ENCODE data around the gene RP2. TPM values are rescaled to one million over a fixed set of nuclear protein-coding genes. Genes with fewer than 3 reads are reported as not detected.

Gene RP2
- total RNA-seq, 2 donors from 2014 or later = 11.8 to 12.7 TPM

DNA sequence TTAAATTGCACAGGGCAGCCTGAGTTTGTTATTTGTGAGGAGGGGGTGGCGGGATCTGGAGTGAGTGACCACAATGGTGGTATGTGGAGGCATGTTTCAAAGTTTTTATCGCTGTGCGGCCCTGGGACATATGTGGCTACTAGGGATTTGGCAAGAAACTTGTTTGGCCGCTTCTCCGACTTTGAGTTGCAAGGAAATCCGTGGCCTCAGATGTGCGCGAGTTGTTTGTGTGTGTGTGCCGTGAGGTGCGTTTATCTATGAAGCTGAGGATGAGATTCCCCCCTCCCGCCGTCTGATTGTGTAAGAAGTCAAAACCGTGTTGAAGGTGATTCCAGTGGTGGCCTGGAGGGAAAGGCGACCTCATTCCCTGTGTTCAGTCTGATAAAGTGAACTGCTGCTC is 76.8 kb downstream of the RP2 start:
- ATAC-seq (ENCODE audit: insufficient number of reproducible peaks, low FRiP score, low read depth) = no peak
- TF ChIP-seq, protein P1, sequence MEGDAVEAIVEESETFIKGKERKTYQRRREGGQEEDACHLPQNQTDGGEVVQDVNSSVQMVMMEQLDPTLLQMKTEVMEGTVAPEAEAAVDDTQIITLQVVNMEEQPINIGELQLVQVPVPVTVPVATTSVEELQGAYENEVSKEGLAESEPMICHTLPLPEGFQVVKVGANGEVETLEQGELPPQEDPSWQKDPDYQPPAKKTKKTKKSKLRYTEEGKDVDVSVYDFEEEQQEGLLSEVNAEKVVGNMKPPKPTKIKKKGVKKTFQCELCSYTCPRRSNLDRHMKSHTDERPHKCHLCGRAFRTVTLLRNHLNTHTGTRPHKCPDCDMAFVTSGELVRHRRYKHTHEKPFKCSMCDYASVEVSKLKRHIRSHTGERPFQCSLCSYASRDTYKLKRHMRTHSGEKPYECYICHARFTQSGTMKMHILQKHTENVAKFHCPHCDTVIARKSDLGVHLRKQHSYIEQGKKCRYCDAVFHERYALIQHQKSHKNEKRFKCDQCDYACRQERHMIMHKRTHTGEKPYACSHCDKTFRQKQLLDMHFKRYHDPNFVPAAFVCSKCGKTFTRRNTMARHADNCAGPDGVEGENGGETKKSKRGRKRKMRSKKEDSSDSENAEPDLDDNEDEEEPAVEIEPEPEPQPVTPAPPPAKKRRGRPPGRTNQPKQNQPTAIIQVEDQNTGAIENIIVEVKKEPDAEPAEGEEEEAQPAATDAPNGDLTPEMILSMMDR (IDR thresholded peaks at IDR 0.05) = no peak
- Histone ChIP-seq H3K9me3 (no peaks in the 10 kb centered on the region), H3K27ac (no peak overlapping the region), H3K4me3 (peak overlapping the region; percentile 79), H3K36me3 (no peaks in the 10 kb centered on the region), H3K27me3 (replicated peaks; ENCODE audit: insufficient read depth) (no peaks in the 10 kb centered on the region), H3K4me1 (ENCODE audit: control insufficient read depth in 1 of 2, low read depth in 2 of 2) (no peaks in the 10 kb centered on the region)
- DNase-seq (ENCODE audit: low spot score) = no peak

DNA sequence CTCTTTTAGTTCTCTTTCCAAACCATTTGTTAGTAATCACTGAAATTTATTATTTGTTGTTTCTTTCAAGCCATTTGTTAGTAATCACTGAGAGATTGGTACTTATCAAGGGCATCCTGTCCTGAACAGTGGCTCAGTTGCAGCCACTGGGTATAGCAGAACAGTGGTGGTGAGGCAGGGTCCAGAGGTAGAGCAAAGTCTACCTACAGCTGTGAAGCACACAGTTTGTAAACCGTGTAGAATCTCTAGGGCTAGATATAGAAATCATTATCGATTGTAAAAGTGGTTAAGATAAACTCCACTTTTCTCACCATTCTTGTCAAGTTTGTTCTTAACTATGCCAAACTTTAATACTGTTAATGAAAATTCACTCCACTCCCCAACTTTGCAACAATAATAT is 79.4 kb downstream of the RP2 start:
- no peaks in the 10 kb centered on the region for H3K9me3 ChIP-seq
- H3K4me3 ChIP-seq = no peak overlapping the region
- no peaks in the 10 kb centered on the region for H3K27me3 ChIP-seq (replicated peaks; ENCODE audit: insufficient read depth)
- no peak overlapping the region for H3K27ac ChIP-seq
- TF ChIP-seq, protein P1 (IDR thresholded peaks at IDR 0.05) = no peak
- ATAC-seq (ENCODE audit: insufficient number of reproducible peaks, low FRiP score, low read depth) = no peak
- no peak for DNase-seq (ENCODE audit: low spot score)
- no peaks in the 10 kb centered on the region for H3K4me1 ChIP-seq (ENCODE audit: control insufficient read depth in 1 of 2, low read depth in 2 of 2)
- no peaks in the 10 kb centered on the region for H3K36me3 ChIP-seq

DNA sequence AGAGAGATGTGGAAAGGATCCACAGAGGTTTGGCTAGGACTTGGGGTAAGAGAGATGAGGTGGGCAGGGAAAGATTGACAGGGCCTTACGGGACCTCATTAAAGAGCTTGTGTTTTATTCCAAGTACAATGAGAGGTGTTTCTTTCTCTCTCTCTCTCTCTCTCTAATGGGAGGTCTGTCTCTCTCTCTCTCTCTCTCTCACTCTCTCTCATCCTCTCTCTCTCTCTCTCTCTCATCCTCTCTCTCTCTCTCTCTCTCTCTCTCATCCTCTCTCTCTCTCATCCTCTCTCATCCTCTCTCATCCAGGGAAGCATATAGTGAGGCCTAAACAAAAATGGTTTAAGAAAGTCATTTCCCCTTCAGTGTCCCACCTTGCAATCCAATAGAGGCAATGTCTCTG is 80.8 kb downstream of the RP2 start:
- TF ChIP-seq, protein P1 (IDR thresholded peaks at IDR 0.05) = no peak
- Histone ChIP-seq H3K9me3 (no peaks in the 10 kb centered on the region), H3K4me3 (no peak overlapping the region), H3K4me1 (ENCODE audit: control insufficient read depth in 1 of 2, low read depth in 2 of 2) (no peaks in the 10 kb centered on the region), H3K36me3 (no peaks in the 10 kb centered on the region), H3K27me3 (replicated peaks; ENCODE audit: insufficient read depth) (no peaks in the 10 kb centered on the region), H3K27ac (no peak overlapping the region)
- ATAC-seq (ENCODE audit: insufficient number of reproducible peaks, low FRiP score, low read depth) (no peak), DNase-seq (ENCODE audit: low spot score) (no peak)

DNA sequence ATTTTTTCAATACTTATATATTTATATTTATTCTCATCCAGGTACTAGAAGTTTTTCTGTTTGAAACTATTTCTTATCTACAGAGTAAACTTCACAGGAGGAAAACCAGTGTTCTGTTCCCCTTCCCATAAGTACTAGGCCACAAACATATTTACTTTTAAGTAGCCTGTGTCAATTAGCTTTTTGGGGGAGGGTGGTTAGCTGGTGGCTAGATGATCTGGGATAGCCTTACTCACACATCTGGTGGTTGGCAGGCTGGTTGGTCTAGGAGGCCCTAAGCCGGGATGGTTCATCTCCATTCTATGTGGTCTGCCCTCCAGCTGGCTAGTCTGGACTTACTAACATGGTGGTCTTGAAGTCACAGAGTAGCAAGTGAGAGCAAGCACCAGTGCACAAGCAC is 81.6 kb downstream of the RP2 start:
- H3K36me3 ChIP-seq = no peaks in the 10 kb centered on the region
- no peak overlapping the region for H3K27ac ChIP-seq
- H3K9me3 ChIP-seq = no peaks in the 10 kb centered on the region
- H3K27me3 ChIP-seq (replicated peaks; ENCODE audit: insufficient read depth) = no peaks in the 10 kb centered on the region
- DNase-seq (ENCODE audit: low spot score) (no peak), ATAC-seq (ENCODE audit: insufficient number of reproducible peaks, low FRiP score, low read depth) (no peak)
- no peak overlapping the region for H3K4me3 ChIP-seq
- TF ChIP-seq, protein P1 (IDR thresholded peaks at IDR 0.05) = no peak
- no peaks in the 10 kb centered on the region for H3K4me1 ChIP-seq (ENCODE audit: control insufficient read depth in 1 of 2, low read depth in 2 of 2)

DNA sequence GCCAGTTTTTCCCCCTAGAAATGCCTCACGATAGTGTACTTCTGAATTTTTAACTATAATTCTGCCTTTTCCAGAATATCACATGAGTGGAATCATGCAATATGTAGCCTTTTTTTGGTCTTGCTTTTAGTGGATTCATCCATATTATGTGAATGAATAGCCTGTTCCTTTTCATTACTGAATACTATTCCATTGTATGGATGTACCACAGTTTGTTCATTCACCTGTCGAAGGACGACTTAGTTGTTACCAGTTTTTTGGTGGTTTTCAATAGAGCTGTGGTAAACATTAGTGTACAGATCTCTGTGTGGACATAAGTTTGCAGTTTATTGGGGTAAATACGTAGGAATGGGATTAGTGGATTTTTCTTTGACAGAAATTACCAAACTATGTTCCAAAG is 83.4 kb downstream of the RP2 start:
- DNase-seq (ENCODE audit: low spot score) (no peak), ATAC-seq (ENCODE audit: insufficient number of reproducible peaks, low FRiP score, low read depth) (no peak)
- Histone ChIP-seq H3K36me3 (no peaks in the 10 kb centered on the region), H3K9me3 (no peaks in the 10 kb centered on the region), H3K4me3 (no peak overlapping the region), H3K27me3 (replicated peaks; ENCODE audit: insufficient read depth) (no peaks in the 10 kb centered on the region), H3K4me1 (ENCODE audit: control insufficient read depth in 1 of 2, low read depth in 2 of 2) (no peaks in the 10 kb centered on the region), H3K27ac (no peak overlapping the region)
- TF ChIP-seq, protein P1 (IDR thresholded peaks at IDR 0.05) = no peak
